IMR-90 (cell line): ENCODE measurements around the gene OAS3. TPM values are rescaled to one million over a fixed set of nuclear protein-coding genes. Genes with fewer than 3 reads are reported as not detected.

Experiments used
- ATAC-seq: fragments of 200-7000 bp; cut with Tn5 transposase; 2 replicates; pipeline ENCODE4 v1.9.1; 2020; ENCODE audit warnings: low read depth, mild to moderate bottlenecking, moderate library complexity
- BruUV-seq: library from RNA; stranded (reverse); fragments of 400-500 nt; replicated peaks from 2 replicates; lab custom pipeline; 2021; lab: Mats Ljungman, UMichigan
- CTCF ChIA-PET: fragments of 300-600 bp; formaldehyde crosslinking; extraction: SDS; loops from one replicate; lab custom pipeline; 2021; ENCODE audit warnings: antibody characterized with exemption; lab: Yijun Ruan, JAX
- POLR2A ChIA-PET: fragments of 300-600 bp; sonication (Branson Sonifier 250); formaldehyde crosslinking; loops from one replicate; lab custom pipeline; 2022; ENCODE audit warnings: antibody characterized with exemption; ENCODE audit not compliant: unreplicated experiment; lab: Charles Lee
- DNase-seq: peaks from one replicate; pipeline ENCODE4 v3.0.0; 2013
- H2AFZ ChIP-seq: replicated peaks from 2 replicates; pipeline ENCODE3; 2013; ENCODE audit warnings: low read length, mild to moderate bottlenecking; ENCODE audit not compliant: poor library complexity
- H2AK5ac ChIP-seq: 2 replicates; pipeline ENCODE4 v1.6.1; 2013; ENCODE audit warnings: low read depth, low read length, inconsistent platforms
- H2AK9ac ChIP-seq: replicated peaks from 2 replicates; pipeline ENCODE3; 2013; ENCODE audit warnings: mild to moderate bottlenecking, low read depth, low read length, moderate library complexity; ENCODE audit not compliant: poor library complexity
- H2BK120ac ChIP-seq: 2 replicates; pipeline ENCODE4 v1.6.1; 2013; ENCODE audit warnings: low read depth, low read length, inconsistent platforms
- H2BK15ac ChIP-seq: 3 replicates; pipeline ENCODE4 v1.6.1; 2013; ENCODE audit warnings: low read depth, low read length, inconsistent platforms
- H2BK20ac ChIP-seq: 2 replicates; pipeline ENCODE4 v1.6.1; 2013; ENCODE audit warnings: low read depth, mild to moderate bottlenecking, inconsistent platforms, low read length, moderate library complexity
- H2BK5ac ChIP-seq: 2 replicates; pipeline ENCODE4 v1.6.1; 2013; ENCODE audit warnings: mild to moderate bottlenecking, low read depth, low read length, inconsistent platforms; ENCODE audit not compliant: poor library complexity, severe bottlenecking
- H3K14ac ChIP-seq: replicated peaks from 2 replicates; pipeline ENCODE4 v1.6.1; 2013; ENCODE audit warnings: low read depth, low read length, inconsistent platforms
- H3K18ac ChIP-seq: 2 replicates; pipeline ENCODE4 v1.6.1; 2013; ENCODE audit warnings: low read depth, low read length, control low read depth
- H3K23ac ChIP-seq: 2 replicates; pipeline ENCODE4 v1.6.1; 2013; ENCODE audit warnings: low read depth, low read length, inconsistent platforms
- H3K27ac ChIP-seq: 2 replicates; pipeline ENCODE4 v1.5.1; 2013; ENCODE audit warnings: mild to moderate bottlenecking, control low read depth, low read length; ENCODE audit not compliant: insufficient read depth
- H3K27me3 ChIP-seq: 2 replicates; pipeline ENCODE4 v1.6.1; 2013; ENCODE audit warnings: low read length; ENCODE audit not compliant: control insufficient read depth, insufficient read depth
- H3K36me3 ChIP-seq: 2 replicates; pipeline ENCODE4 v1.6.1; 2013; ENCODE audit warnings: low read length, mixed read lengths; ENCODE audit not compliant: control insufficient read depth, insufficient read depth
- H3K4ac ChIP-seq: 2 replicates; pipeline ENCODE4 v1.6.1; 2013; ENCODE audit warnings: low read depth, low read length, inconsistent platforms
- H3K4me1 ChIP-seq: 2 replicates; pipeline ENCODE4 v1.6.1; 2013; ENCODE audit warnings: low read length, mixed read lengths; ENCODE audit not compliant: control insufficient read depth, insufficient read depth
- H3K4me2 ChIP-seq: 2 replicates; pipeline ENCODE4 v1.6.1; 2013; ENCODE audit warnings: low read depth, mild to moderate bottlenecking, control low read depth, low read length, moderate library complexity
- H3K4me3 ChIP-seq: 2 replicates; pipeline ENCODE4 v1.5.1; 2013; ENCODE audit warnings: low read depth, mild to moderate bottlenecking, control low read depth, low read length, moderate library complexity; ENCODE audit not compliant: insufficient read depth
- H3K56ac ChIP-seq: 2 replicates; pipeline ENCODE4 v1.6.1; 2013; ENCODE audit warnings: low read length, inconsistent platforms; ENCODE audit not compliant: insufficient read depth; ENCODE audit errors: extremely low read depth
- H3K79me1 ChIP-seq, 2 experiments: 2 replicates each; pipeline ENCODE4 v1.6.1; 2013; ENCODE audit warnings: low read length in 2 of 2, inconsistent platforms in 1 of 2, low read depth in 1 of 2
- H3K9ac ChIP-seq: 2 replicates; pipeline ENCODE4 v1.6.1; 2013; ENCODE audit warnings: low read depth, low read length, control low read depth
- H3K9me1 ChIP-seq: 2 replicates; pipeline ENCODE4 v1.6.1; 2013; ENCODE audit warnings: low read length, inconsistent platforms; ENCODE audit not compliant: insufficient read depth
- H3K9me3 ChIP-seq: 2 replicates; pipeline ENCODE4 v1.6.1; 2013; ENCODE audit warnings: low read length; ENCODE audit not compliant: control insufficient read depth, insufficient read depth
- H4K20me1 ChIP-seq: 2 replicates; pipeline ENCODE4 v1.6.1; 2013; ENCODE audit warnings: low read length, inconsistent platforms; ENCODE audit not compliant: insufficient read depth
- H4K5ac ChIP-seq: 2 replicates; pipeline ENCODE4 v1.6.1; 2013; ENCODE audit warnings: mild to moderate bottlenecking, low read depth, low read length, control low read depth
- H4K8ac ChIP-seq, 2 experiments: 2 replicates each; pipeline ENCODE4 v1.6.1; 2013; ENCODE audit warnings: low read depth in 2 of 2, low read length in 2 of 2, control low read depth in 1 of 2, inconsistent platforms in 1 of 2
- H4K91ac ChIP-seq: 2 replicates; pipeline ENCODE4 v1.6.1; 2013; ENCODE audit warnings: low read depth, low read length, inconsistent platforms; ENCODE audit not compliant: insufficient read depth
- BHLHE40 ChIP-seq: fragments of 150-350 bp; IDR thresholded peaks from 2 replicates; pipeline ENCODE4 v1.6.1; 2016; ENCODE audit warnings: mild to moderate bottlenecking, low read depth, low read length
- CEBPB ChIP-seq: IDR thresholded peaks from 2 replicates; pipeline ENCODE4 v1.6.1; 2012; ENCODE audit warnings: low read depth, low read length, improper control_type of control experiment
- NFE2L2 ChIP-seq: fragments of 150-350 bp; IDR thresholded peaks from 2 replicates; pipeline ENCODE4 v1.6.1; 2016; ENCODE audit warnings: low read depth, mild to moderate bottlenecking, low read length
- WGBS, 2 experiments: methylation state at CpG; one replicate each; pipeline versions ENCODE4 v1.1.5 to v1.1.7; 2013; ENCODE audit warnings: missing lambda C conversion rate in 2 of 2; ENCODE audit not compliant: insufficient read length in 1 of 2; ENCODE audit errors: extremely low coverage in 2 of 2; 5-methylcytosine and 5-hydroxymethylcytosine counted together
- dilution Hi-C: fragments of 300-500 bp; cut with HindIII; formaldehyde crosslinking; loops from one replicate; pipeline ENCODE4 v1.14.3; 2018; ENCODE audit warnings: low sequenced_read_pairs; ENCODE audit not compliant: unreplicated experiment
- in situ Hi-C: fragments of 300-500 bp; cut with MboI; formaldehyde crosslinking; loops from 3 replicates; pipeline ENCODE4 v1.14.3; 2019; ENCODE audit warnings: low sequenced_read_pairs, inconsistent platforms, mixed read lengths
- intact Hi-C: fragments of 100-400 bp; cut with micrococcal nuclease; formaldehyde crosslinking; loops from 2 replicates; pipeline ENCODE4 v1.10.0; 2022
- polyA plus RNA-seq, 3 experiments: library from polyadenylated mRNA; depleted of rRNA; stranded (reverse); fragments of >200 nt; gene quantifications; 2 replicates each; pipeline ENCODE4 v1.2.3, GENCODE V29; 2012; ENCODE audit warnings: low replicate concordance in 1 of 3
- total RNA-seq: library from RNA; depleted of rRNA; stranded (reverse); fragments of >200 nt; gene quantifications from 2 replicates; pipeline ENCODE4 v1.2.3, GENCODE V29; 2012

OAS3 gene
- total and polyA plus RNA-seq, 2 of the 4 experiments (the other 2 are of a cell fraction) = 4.1 to 7.8 TPM

GRCh38 chr12:112932485-112933128 lies 5.7 kb upstream of the OAS3 start:
- intact Hi-C loops (no loop called here), dilution Hi-C loops (no loop called here), in situ Hi-C loops (no loop called here)
- TF ChIP-seq BHLHE40 (no peak), NFE2L2 (no peak), CEBPB (peak; percentile 62)
- H3K56ac ChIP-seq = no peak overlapping the region
- no TSS peak for BruUV-seq
- H3K18ac ChIP-seq = no peak overlapping the region
- WGBS, 2 experiments = 33% methylated on average over 3 of the region's 6 CpGs; no CpG with 5 or more reads in 1 of the 2 experiments
- no peaks in the 10 kb centered on the region for H3K79me1 ChIP-seq
- H3K23ac ChIP-seq = no peak overlapping the region
- H4K91ac ChIP-seq = no peak overlapping the region
- no peak overlapping the region for H2BK5ac ChIP-seq
- H4K8ac ChIP-seq = no peak overlapping the region
- H2BK120ac ChIP-seq = no peak overlapping the region
- no peak overlapping the region for H3K9ac ChIP-seq
- no peak overlapping the region for H3K4ac ChIP-seq
- H2AK5ac ChIP-seq = no peak overlapping the region
- H3K27ac ChIP-seq = no peak overlapping the region
- no peak overlapping the region for H2BK15ac ChIP-seq
- no peak overlapping the region for H2AFZ ChIP-seq
- DNase-seq (no peak), ATAC-seq (no peak)
- no peaks in the 10 kb centered on the region for H3K9me1 ChIP-seq
- H3K27me3 ChIP-seq = no peaks in the 10 kb centered on the region
- H3K4me3 ChIP-seq = no peak overlapping the region
- H3K14ac ChIP-seq = no peak overlapping the region
- H3K9me3 ChIP-seq = no peaks in the 10 kb centered on the region
- no peak overlapping the region for H3K4me2 ChIP-seq
- H4K20me1 ChIP-seq = no peaks in the 10 kb centered on the region
- ChIA-PET POLR2A (no interaction called here), CTCF (no interaction called here)
- H2AK9ac ChIP-seq = no peak overlapping the region
- no peaks in the 10 kb centered on the region for H3K36me3 ChIP-seq
- H3K4me1 ChIP-seq = no peaks in the 10 kb centered on the region
- H4K5ac ChIP-seq = no peak overlapping the region
- H2BK20ac ChIP-seq = no peak overlapping the region
